Measurements from ENCODE around the gene ANKEF1. TPM values are rescaled to one million over a fixed set of nuclear protein-coding genes. Genes with fewer than 3 reads are reported as not detected.

Gene ANKEF1
- total RNA-seq, 1 donor from 2014 or later, result 1.3 TPM

- no peak for DNase-seq
- Histone ChIP-seq H3K4me1 (peaks cover 25% of the 10 kb centered on the region), H3K4me3 (no peak overlapping the region), H3K9me3 (replicated peaks) (no peaks in the 10 kb centered on the region), H3K36me3 (no peaks in the 10 kb centered on the region), H3K27ac (replicated peaks) (peak overlapping the region; percentile 66), H3K27me3 (ENCODE audit: low read depth) (peaks cover 13% of the 10 kb centered on the region)
- TF ChIP-seq CTCF (IDR thresholded peaks at IDR 0.05; ENCODE audit: borderline replicate concordance), result no peak
- intact Hi-C loops (cut with micrococcal nuclease), result no loop called here
These were observed 42.3 kb downstream of the ANKEF1 start for GRCh38 chr20:10077081-10077471.

- H3K27me3 ChIP-seq (ENCODE audit: low read depth), result peaks cover 13% of the 10 kb centered on the region
- H3K4me3 ChIP-seq, result no peak overlapping the region
- DNase-seq, result no peak
- peaks cover 25% of the 10 kb centered on the region for H3K4me1 ChIP-seq
- TF ChIP-seq CTCF (IDR thresholded peaks at IDR 0.05; ENCODE audit: borderline replicate concordance), result no peak
- peak overlapping the region; percentile 66 for H3K27ac ChIP-seq (replicated peaks)
- H3K9me3 ChIP-seq (replicated peaks), result no peaks in the 10 kb centered on the region
- intact Hi-C loops (cut with micrococcal nuclease), result no loop called here
- H3K36me3 ChIP-seq, result no peaks in the 10 kb centered on the region
These were observed 43.1 kb downstream of the ANKEF1 start for GRCh38 chr20:10077886-10078285.

GRCh38 chr20:10078403-10078802 is 43.6 kb downstream of the ANKEF1 start:
- Histone ChIP-seq H3K4me1 (peaks cover 25% of the 10 kb centered on the region), H3K27me3 (ENCODE audit: low read depth) (peaks cover 13% of the 10 kb centered on the region), H3K9me3 (replicated peaks) (no peaks in the 10 kb centered on the region), H3K4me3 (no peak overlapping the region), H3K27ac (replicated peaks) (peak overlapping the region; percentile 66), H3K36me3 (no peaks in the 10 kb centered on the region)
- DNase-seq, result no peak
- intact Hi-C loops (cut with micrococcal nuclease), result no loop called here
- no peak for TF ChIP-seq CTCF (IDR thresholded peaks at IDR 0.05; ENCODE audit: borderline replicate concordance)

GRCh38 chr20:10079964-10080363 is 45.2 kb downstream of the ANKEF1 start:
- peaks cover 13% of the 10 kb centered on the region for H3K27me3 ChIP-seq (ENCODE audit: low read depth)
- no peak for DNase-seq
- H3K36me3 ChIP-seq, result no peaks in the 10 kb centered on the region
- H3K4me3 ChIP-seq, result no peak overlapping the region
- intact Hi-C loops (cut with micrococcal nuclease), result no loop called here
- no peak overlapping the region for H3K27ac ChIP-seq (replicated peaks)
- H3K9me3 ChIP-seq (replicated peaks), result no peaks in the 10 kb centered on the region
- H3K4me1 ChIP-seq, result peaks cover 22% of the 10 kb centered on the region
- TF ChIP-seq CTCF (IDR thresholded peaks at IDR 0.05; ENCODE audit: borderline replicate concordance), result no peak

GRCh38 chr20:10080574-10080973 is 45.8 kb downstream of the ANKEF1 start:
- Histone ChIP-seq H3K27me3 (ENCODE audit: low read depth) (peaks cover 13% of the 10 kb centered on the region), H3K36me3 (no peaks in the 10 kb centered on the region)
- intact Hi-C loops (cut with micrococcal nuclease), result no loop called here

More at GRCh38 chr20:10080574-10080973, 45.8 kb downstream of the ANKEF1 start:
- Histone ChIP-seq H3K4me3 (no peak overlapping the region), H3K4me1 (peaks cover 18% of the 10 kb centered on the region), H3K27ac (replicated peaks) (no peak overlapping the region), H3K9me3 (replicated peaks) (no peaks in the 10 kb centered on the region)
- DNase-seq, result no peak
- TF ChIP-seq CTCF (IDR thresholded peaks at IDR 0.05; ENCODE audit: borderline replicate concordance), result no peak

Data from left ventricle myocardium inferior (tissue), 1 donor.